HG03354 (cell line): Measurements from ENCODE around the gene SELP.

ENCODE experiments used
- ATAC-seq: cut with Tn5 transposase; IDR thresholded peaks from one replicate; pipeline ENCODE4 v1.9.1; 2021; ENCODE audit warnings: mild to moderate bottlenecking; ENCODE audit not compliant: unreplicated experiment, poor library complexity, severe bottlenecking

Gene SELP

GRCh38 chr1:169624122-169624521 is 5.8 kb downstream of the SELP start:
- no peak for ATAC-seq

- no peak for ATAC-seq
These were observed 6.6 kb downstream of the SELP start for GRCh38 chr1:169623132-169623926.

- no peak for ATAC-seq
These were observed 9.4 kb downstream of the SELP start for GRCh38 chr1:169620565-169620964.

GRCh38 chr1:169618367-169618766 is 11.6 kb downstream of the SELP start:
- ATAC-seq: no peak

- no peak for ATAC-seq
These were observed 14.1 kb downstream of the SELP start for GRCh38 chr1:169615803-169616202.

- ATAC-seq: no peak
These were observed 19.1 kb downstream of the SELP start for GRCh38 chr1:169610858-169611257.

- ATAC-seq: no peak
These were observed 19.8 kb downstream of the SELP start for GRCh38 chr1:169610108-169610507.

GRCh38 chr1:169608226-169608625 is 21.7 kb downstream of the SELP start:
- no peak for ATAC-seq

GRCh38 chr1:169604781-169605560 is 25.0 kb downstream of the SELP start:
- ATAC-seq: peak; percentile 55

- peak; percentile 57 for ATAC-seq
These were observed 28.6 kb downstream of the SELP start for GRCh38 chr1:169601096-169601881.

- ATAC-seq: no peak
These were observed 33.9 kb downstream of the SELP start for GRCh38 chr1:169595764-169596711.

GRCh38 chr1:169594391-169594790 is 35.5 kb downstream of the SELP start:
- ATAC-seq: no peak

- ATAC-seq: no peak
These were observed 39.0 kb downstream of the SELP start for GRCh38 chr1:169590932-169591331.

- no peak for ATAC-seq
These were observed 41.0 kb downstream of the SELP start for GRCh38 chr1:169588785-169589485.

GRCh38 chr1:169588112-169588511 is 41.8 kb downstream of the SELP start:
- no peak for ATAC-seq

- peak; percentile 98 for ATAC-seq
These were observed 43.3 kb downstream of the SELP start, which contains the start of gene F5 for GRCh38 chr1:169586395-169587255. F5 (minus strand) TSS chr1:169586481; CDS start chr1:169586386, 95 bp downstream.

- peak; percentile 32 for ATAC-seq
These were observed 43.9 kb downstream of the SELP start for GRCh38 chr1:169586067-169586394.

- ATAC-seq: no peak
These were observed 44.7 kb downstream of the SELP start for GRCh38 chr1:169585181-169585580.
